K562 (cell line): ENCODE data around the gene PGBD1. TPM values are rescaled to one million over a fixed set of nuclear protein-coding genes. Genes with fewer than 3 reads are reported as not detected.

Source experiments
- ATF4 ChIP-seq: fragments of 450-650 bp; formaldehyde crosslinking; IDR thresholded peaks from 2 replicates; pipeline ENCODE4 v1.4.0; 2022; ENCODE audit warnings: mild to moderate bottlenecking, moderate library complexity
- CREM ChIP-seq: IDR thresholded peaks from 2 replicates; pipeline ENCODE4 v1.6.1; 2014; ENCODE audit warnings: antibody characterized with exemption, low read depth
- CSDE1 ChIP-seq, 2 experiments: fragments of 450-650 bp; IDR thresholded peaks; 2 replicates each; pipeline ENCODE4 v1.6.1; 2016; ENCODE audit warnings: mild to moderate bottlenecking in 1 of 2
- DACH1 ChIP-seq: fragments of 450-650 bp; IDR thresholded peaks from 2 replicates; pipeline ENCODE4 v1.6.1; 2018; ENCODE audit not compliant: partially characterized antibody
- EHMT2 ChIP-seq: fragments of 450-650 bp; IDR thresholded peaks from 2 replicates; pipeline ENCODE4 v1.6.1; 2018; ENCODE audit warnings: antibody characterized with exemption
- ETV6 ChIP-seq, 3 experiments: fragments of 150-350 bp in 1 of 3; sonication (generic) in 1 of 3; formaldehyde crosslinking in 1 of 3; IDR thresholded peaks; 2 replicates each; pipeline versions ENCODE4 v1.6.1 to v1.8.0; 2014 to 2022; ENCODE audit warnings: borderline replicate concordance in 2 of 3, low read depth in 2 of 3, antibody characterized with exemption in 1 of 3, low read length in 1 of 3, mild to moderate bottlenecking in 1 of 3, missing genetic modification reagents in 1 of 3
- FOSL1 ChIP-seq: fragments of 200-800 bp; sonication (Bioruptor generic); conservative IDR thresholded peaks from 2 replicates; pipeline ENCODE4 v1.6.1; 2016; ENCODE audit warnings: missing genetic modification characterization, missing compliant biosample characterization
- HMGN3 ChIP-seq: IDR thresholded peaks from 2 replicates; pipeline ENCODE4 v1.6.1; 2011; ENCODE audit warnings: borderline replicate concordance, low read depth, mild to moderate bottlenecking, mixed read lengths, low read length; ENCODE audit not compliant: insufficient read length; ENCODE audit errors: extremely low read depth
- KLF6 ChIP-seq: fragments of 250-450 bp; sonication (Bioruptor Pico); IDR thresholded peaks from 2 replicates; pipeline ENCODE4 v1.4.0; 2020; ENCODE audit warnings: mild to moderate bottlenecking, moderate library complexity, borderline replicate concordance
- NBN ChIP-seq: fragments of 450-650 bp; IDR thresholded peaks from 2 replicates; pipeline ENCODE4 v1.6.1; 2016; ENCODE audit warnings: low read depth, mild to moderate bottlenecking
- RBM25 ChIP-seq: fragments of 200-400 bp; formaldehyde crosslinking; IDR thresholded peaks from 2 replicates; pipeline ENCODE4 v1.6.1; 2018; ENCODE audit warnings: low read length, low read depth, moderate library complexity; ENCODE audit not compliant: severe bottlenecking
- RNF2 ChIP-seq: sonication (generic); IDR thresholded peaks from 2 replicates; pipeline ENCODE4 v1.6.1; 2016
- TAF7 ChIP-seq: fragments of 450-650 bp; IDR thresholded peaks from 2 replicates; pipeline ENCODE4 v1.6.1; 2016; ENCODE audit warnings: missing genetic modification characterization, missing compliant biosample characterization
- TOE1 ChIP-seq, 2 experiments: fragments of 450-650 bp in 1 of 2; sonication (generic) in 1 of 2; formaldehyde crosslinking in 1 of 2; IDR thresholded peaks; 2 replicates each; pipeline versions ENCODE4 v1.7.1 to v1.8.0; 2016 to 2022; ENCODE audit warnings: borderline replicate concordance in 2 of 2, mild to moderate bottlenecking in 2 of 2, antibody characterized with exemption in 1 of 2, inconsistent platforms in 1 of 2, low read depth in 1 of 2, missing genetic modification reagents in 1 of 2, moderate library complexity in 1 of 2
- ZNF165 ChIP-seq: fragments of 250-450 bp; sonication (Bioruptor Pico); IDR thresholded peaks from 2 replicates; pipeline ENCODE4 v1.4.0; 2020; ENCODE audit warnings: borderline replicate concordance
- ZNF184 ChIP-seq: sonication (generic); formaldehyde crosslinking; IDR thresholded peaks from 2 replicates; pipeline ENCODE4 v1.5.0; 2020; ENCODE audit warnings: missing genetic modification reagents
- ZNF24 ChIP-seq: fragments of 450-650 bp; IDR thresholded peaks from 2 replicates; pipeline ENCODE4 v1.6.1; 2016
- polyA plus RNA-seq, 8 experiments: library from polyadenylated mRNA; depleted of rRNA in 4 of 8; stranded (reverse) in 5 of 8; unstranded in 3 of 8; fragments of >200 nt; fragmentation: Nextera tagmentation in 2 of 8; fragmentation: Illumina TruSeq in 1 of 8; extraction: Ambion mirVana in 2 of 8; extraction: Trizol in 1 of 8; gene quantifications; 2 replicates each; pipeline versions ENCODE4 v1.2.1 to v1.2.3, GENCODE V29; 2011 to 2014; ENCODE audit warnings: inconsistent platforms in 1 of 8, missing spikeins in 1 of 8
- total RNA-seq, 7 experiments: library from RNA; depleted of rRNA in 6 of 7; stranded (reverse); fragments of >200 nt in 6 of 7; fragmentation: Illumina TruSeq in 2 of 7; extraction: Trizol in 2 of 7; gene quantifications; 2 replicates each; pipeline versions ENCODE4 v1.2.1 to v1.2.3, GENCODE V29; 2011 to 2021; ENCODE audit warnings: low replicate concordance in 1 of 7
- TF ChIP-seq, protein P1 (sequence below): fragments of 250-450 bp; sonication (Bioruptor Pico); IDR thresholded peaks from 2 replicates; pipeline ENCODE4 v1.4.0; 2020
- TF ChIP-seq, protein P2 (sequence below): sonication (generic); formaldehyde crosslinking; IDR thresholded peaks from 2 replicates; pipeline ENCODE4 v1.8.1; 2022; ENCODE audit warnings: missing genetic modification reagents

Gene PGBD1
- total and polyA plus RNA-seq, 9 of the 15 experiments (the other 6 are each of a cell fraction or from before 2014, with no cell fraction given): 3.3 to 9.0 (median 7.3) TPM

GRCh38 chr6:28349892-28350737, 68.7 kb downstream of the PGBD1 start, which contains the start of gene ZKSCAN3 (continued):
- TF ChIP-seq, protein P1, sequence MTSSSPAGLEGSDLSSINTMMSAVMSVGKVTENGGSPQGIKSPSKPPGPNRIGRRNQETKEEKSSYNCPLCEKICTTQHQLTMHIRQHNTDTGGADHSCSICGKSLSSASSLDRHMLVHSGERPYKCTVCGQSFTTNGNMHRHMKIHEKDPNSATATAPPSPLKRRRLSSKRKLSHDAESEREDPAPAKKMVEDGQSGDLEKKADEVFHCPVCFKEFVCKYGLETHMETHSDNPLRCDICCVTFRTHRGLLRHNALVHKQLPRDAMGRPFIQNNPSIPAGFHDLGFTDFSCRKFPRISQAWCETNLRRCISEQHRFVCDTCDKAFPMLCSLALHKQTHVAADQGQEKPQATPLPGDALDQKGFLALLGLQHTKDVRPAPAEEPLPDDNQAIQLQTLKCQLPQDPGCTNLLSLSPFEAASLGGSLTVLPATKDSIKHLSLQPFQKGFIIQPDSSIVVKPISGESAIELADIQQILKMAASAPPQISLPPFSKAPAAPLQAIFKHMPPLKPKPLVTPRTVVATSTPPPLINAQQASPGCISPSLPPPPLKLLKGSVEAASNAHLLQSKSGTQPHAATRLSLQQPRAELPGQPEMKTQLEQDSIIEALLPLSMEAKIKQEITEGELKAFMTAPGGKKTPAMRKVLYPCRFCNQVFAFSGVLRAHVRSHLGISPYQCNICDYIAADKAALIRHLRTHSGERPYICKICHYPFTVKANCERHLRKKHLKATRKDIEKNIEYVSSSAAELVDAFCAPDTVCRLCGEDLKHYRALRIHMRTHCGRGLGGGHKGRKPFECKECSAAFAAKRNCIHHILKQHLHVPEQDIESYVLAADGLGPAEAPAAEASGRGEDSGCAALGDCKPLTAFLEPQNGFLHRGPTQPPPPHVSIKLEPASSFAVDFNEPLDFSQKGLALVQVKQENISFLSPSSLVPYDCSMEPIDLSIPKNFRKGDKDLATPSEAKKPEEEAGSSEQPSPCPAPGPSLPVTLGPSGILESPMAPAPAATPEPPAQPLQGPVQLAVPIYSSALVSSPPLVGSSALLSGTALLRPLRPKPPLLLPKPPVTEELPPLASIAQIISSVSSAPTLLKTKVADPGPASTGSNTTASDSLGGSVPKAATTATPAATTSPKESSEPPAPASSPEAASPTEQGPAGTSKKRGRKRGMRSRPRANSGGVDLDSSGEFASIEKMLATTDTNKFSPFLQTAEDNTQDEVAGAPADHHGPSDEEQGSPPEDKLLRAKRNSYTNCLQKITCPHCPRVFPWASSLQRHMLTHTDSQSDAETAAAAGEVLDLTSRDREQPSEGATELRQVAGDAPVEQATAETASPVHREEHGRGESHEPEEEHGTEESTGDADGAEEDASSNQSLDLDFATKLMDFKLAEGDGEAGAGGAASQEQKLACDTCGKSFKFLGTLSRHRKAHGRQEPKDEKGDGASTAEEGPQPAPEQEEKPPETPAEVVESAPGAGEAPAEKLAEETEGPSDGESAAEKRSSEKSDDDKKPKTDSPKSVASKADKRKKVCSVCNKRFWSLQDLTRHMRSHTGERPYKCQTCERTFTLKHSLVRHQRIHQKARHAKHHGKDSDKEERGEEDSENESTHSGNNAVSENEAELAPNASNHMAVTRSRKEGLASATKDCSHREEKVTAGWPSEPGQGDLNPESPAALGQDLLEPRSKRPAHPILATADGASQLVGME: peak; percentile 71; the same call in 1 of the 2 replicates
- TF ChIP-seq RNF2 (peak; percentile 67; the same call in 1 of the 2 replicates), TOE1 (IDR thresholded peaks at IDR 0.05; ENCODE audit: borderline replicate concordance) (peak; percentile 87), TOE1 (CRISPR knock-in tag; IDR thresholded peaks at IDR 0.05; ENCODE audit: borderline replicate concordance, low read depth) (no peak), TAF7 (tag) (peak; percentile 88; the same call in 1 of the 2 replicates), DACH1 (no peak), NBN (peak; percentile 99), ATF4 (CRISPR knock-in tag) (no peak; the same call in 1 of the 2 replicates), FOSL1 (tag) (0 out of 2 replicates have a peak, but pooled peaks have one; percentile 30), CREM (peak; percentile 72; the same call in 1 of the 2 replicates), HMGN3 (no peak), CSDE1 (IDR thresholded peaks at IDR 0.05) (no peak), KLF6 (peak; percentile 48; the same call in 1 of the 2 replicates), ETV6 (IDR thresholded peaks at IDR 0.05; ENCODE audit: borderline replicate concordance in 1 of 2, low read depth in 2 of 2, low read length in 1 of 2) (0 out of 4 replicates have a peak, but pooled peaks of 1 of the 2 experiments have one; percentile 21), ETV6 (CRISPR knock-in tag; IDR thresholded peaks at IDR 0.05; ENCODE audit: borderline replicate concordance) (no peak), ZNF165 (0 out of 2 replicates have a peak, but pooled peaks have one; percentile 50), ZNF184 (no peak), ZNF24 (peak; percentile 65), RBM25 (peak; percentile 67), EHMT2 (peak; percentile 79)
- TF ChIP-seq, protein P2, sequence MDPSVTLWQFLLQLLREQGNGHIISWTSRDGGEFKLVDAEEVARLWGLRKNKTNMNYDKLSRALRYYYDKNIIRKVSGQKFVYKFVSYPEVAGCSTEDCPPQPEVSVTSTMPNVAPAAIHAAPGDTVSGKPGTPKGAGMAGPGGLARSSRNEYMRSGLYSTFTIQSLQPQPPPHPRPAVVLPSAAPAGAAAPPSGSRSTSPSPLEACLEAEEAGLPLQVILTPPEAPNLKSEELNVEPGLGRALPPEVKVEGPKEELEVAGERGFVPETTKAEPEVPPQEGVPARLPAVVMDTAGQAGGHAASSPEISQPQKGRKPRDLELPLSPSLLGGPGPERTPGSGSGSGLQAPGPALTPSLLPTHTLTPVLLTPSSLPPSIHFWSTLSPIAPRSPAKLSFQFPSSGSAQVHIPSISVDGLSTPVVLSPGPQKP (CRISPR knock-in tag): no peak
